Measurements from ENCODE around the gene ATXN7.
A peak's percentile ranks its signal among the peaks of the same experiment; 100 is the strongest.

The ATXN7 gene

GRCh38 chr3:63864008-63864964, 619 bp downstream of the ATXN7 start:
- DNase-seq = peak; percentile 71 to 77

GRCh38 chr3:63864965-63865327, 1.3 kb downstream of the ATXN7 start:
- no peak for DNase-seq

GRCh38 chr3:63867225-63867624, 3.6 kb downstream of the ATXN7 start:
- DNase-seq = no peak

- no peak for DNase-seq
Observed at GRCh38 chr3:63869940-63870614, 6.4 kb downstream of the ATXN7 start.

- no peak for DNase-seq
Observed at GRCh38 chr3:63870615-63871005, 6.9 kb downstream of the ATXN7 start.

GRCh38 chr3:63872135-63872924, 8.7 kb downstream of the ATXN7 start:
- no peak for DNase-seq

- no peak for DNase-seq
Observed at GRCh38 chr3:63874769-63875168, 11.1 kb downstream of the ATXN7 start.

- no peak for DNase-seq
Observed at GRCh38 chr3:63875510-63875909, 11.8 kb downstream of the ATXN7 start.

- DNase-seq = no peak
Observed at GRCh38 chr3:63876260-63876659, 12.6 kb downstream of the ATXN7 start.

- DNase-seq = no peak
Observed at GRCh38 chr3:63877737-63878393, 14.2 kb downstream of the ATXN7 start.

GRCh38 chr3:63878394-63879060, 14.9 kb downstream of the ATXN7 start:
- DNase-seq = no peak

- no peak for DNase-seq
Observed at GRCh38 chr3:63880653-63881052, 17.0 kb downstream of the ATXN7 start.

- no peak for DNase-seq
Observed at GRCh38 chr3:63886858-63887257, 23.2 kb downstream of the ATXN7 start.

GRCh38 chr3:63891518-63891917, 27.9 kb downstream of the ATXN7 start:
- DNase-seq = no peak

- DNase-seq = no peak
Observed at GRCh38 chr3:63892773-63893352, 29.2 kb downstream of the ATXN7 start.

GRCh38 chr3:63895422-63896189, 31.9 kb downstream of the ATXN7 start:
- DNase-seq = no peak

GRCh38 chr3:63896332-63897030, 32.8 kb downstream of the ATXN7 start:
- DNase-seq = no peak

GRCh38 chr3:63900010-63900409, 36.3 kb downstream of the ATXN7 start:
- DNase-seq = no peak

- peak; percentile 15 to 41 for DNase-seq
Observed at GRCh38 chr3:63900459-63900858, 36.8 kb downstream of the ATXN7 start.

All from Kasumi-1 (cell line).